GM23248 (cell line): ENCODE data around the gene CFAP299.

Source experiments
- EZH2 ChIP-seq: fragments of 200-600 bp; sonication (generic); IDR thresholded peaks from 2 replicates; pipeline ENCODE4 v1.6.1; 2018; ENCODE audit warnings: antibody characterized with exemption, mild to moderate bottlenecking; ENCODE audit not compliant: insufficient read depth, poor library complexity, severe bottlenecking
- EZH2phosphoT487 ChIP-seq: fragments of 200-600 bp; sonication (generic); IDR thresholded peaks from 2 replicates; pipeline ENCODE4 v1.6.1; 2018; ENCODE audit warnings: antibody characterized with exemption, moderate library complexity, mild to moderate bottlenecking, low read depth; ENCODE audit not compliant: insufficient read depth

GRCh38 chr4:80463509-80463908, 128.0 kb downstream of the CFAP299 start:
- no peak for TF ChIP-seq EZH2phosphoT487
- no peak for TF ChIP-seq EZH2
